NK-92 (cell line): ENCODE data around the gene PGA4.
"Not testable (repeated sequence)": the region's sequence is repeated elsewhere in the genome, so short reads cannot be mapped to it uniquely, and the experiment has no call there.

Experiments
- DNase-seq: peaks from one replicate; lab custom pipeline; 2025; ENCODE audit not compliant: unreplicated experiment; lab: John Stamatoyannopoulos, UW

PGA4 gene

DNA sequence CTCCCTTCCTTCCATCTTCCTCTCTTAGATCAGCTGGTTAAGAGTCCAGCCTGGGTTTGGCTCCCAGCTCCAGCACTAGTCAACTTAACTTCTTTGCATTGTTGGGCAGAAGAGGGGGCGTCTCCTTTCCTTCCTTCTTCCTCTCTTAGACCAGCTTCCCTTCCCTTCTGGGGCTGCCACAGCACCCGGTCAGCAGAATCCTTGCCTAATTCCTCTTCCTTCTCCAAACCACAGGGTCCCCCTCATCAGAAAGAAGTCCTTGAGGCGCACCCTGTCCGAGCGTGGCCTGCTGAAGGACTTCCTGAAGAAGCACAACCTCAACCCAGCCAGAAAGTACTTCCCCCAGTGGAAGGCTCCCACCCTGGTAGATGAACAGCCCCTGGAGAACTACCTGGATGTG is 18.3 kb upstream of the PGA4 start:
- not testable (repeated sequence) for DNase-seq

DNA sequence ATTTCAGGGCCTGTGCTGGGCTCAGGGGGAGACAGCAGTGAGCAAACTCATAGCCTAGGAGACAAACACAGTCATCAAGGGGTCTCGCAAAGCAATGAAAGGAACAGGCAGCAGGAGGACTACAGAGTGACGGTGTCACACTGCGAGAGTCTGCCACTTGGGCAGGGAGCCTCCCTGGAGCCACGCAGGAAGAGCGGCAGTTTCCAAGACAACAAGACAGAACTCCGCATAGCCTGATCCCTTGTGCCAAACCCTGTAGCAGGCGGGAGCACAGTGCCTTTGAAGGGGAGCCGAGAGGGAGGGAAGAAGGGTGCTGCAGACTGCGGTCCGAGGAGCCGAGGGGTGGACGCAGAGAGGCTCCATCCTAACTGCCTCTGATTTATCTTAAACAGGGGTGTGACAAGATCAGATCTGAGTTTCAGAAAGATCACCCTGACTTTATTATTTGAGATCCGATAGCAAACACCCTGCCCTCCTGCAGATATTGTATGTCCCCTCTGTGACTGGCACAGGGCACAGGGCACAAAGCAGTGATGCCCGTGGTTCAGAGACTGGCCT is 17.6 kb upstream of the PGA4 start:
- DNase-seq = not testable (repeated sequence)

- DNase-seq = not testable (repeated sequence)
These were observed 14.4 kb upstream of the PGA4 start for GRCh38 chr11:61207636-61208310.

DNA sequence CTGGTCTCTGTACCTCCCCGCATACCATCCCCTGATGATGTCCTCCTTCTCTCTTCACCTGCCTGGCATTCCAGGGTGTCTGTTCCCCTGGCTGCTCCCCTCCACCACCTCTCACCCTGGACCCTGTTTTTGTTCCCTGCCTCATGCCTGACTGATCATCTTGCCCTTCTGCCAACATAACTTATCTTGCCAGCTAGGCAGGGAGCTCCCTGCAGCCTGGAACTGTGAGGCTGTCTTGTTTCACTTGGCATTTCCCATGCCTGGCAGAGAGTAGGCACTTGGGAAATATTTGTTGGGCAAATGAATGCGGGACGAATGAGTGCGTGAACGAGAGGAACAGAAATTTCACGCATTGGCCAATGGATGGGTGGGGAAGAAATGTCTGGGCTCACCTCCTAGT is 11.5 kb upstream of the PGA4 start:
- DNase-seq = not testable (repeated sequence)

GRCh38 chr11:61211327-61211952 is 10.7 kb upstream of the PGA4 start:
- not testable (repeated sequence) for DNase-seq

DNA sequence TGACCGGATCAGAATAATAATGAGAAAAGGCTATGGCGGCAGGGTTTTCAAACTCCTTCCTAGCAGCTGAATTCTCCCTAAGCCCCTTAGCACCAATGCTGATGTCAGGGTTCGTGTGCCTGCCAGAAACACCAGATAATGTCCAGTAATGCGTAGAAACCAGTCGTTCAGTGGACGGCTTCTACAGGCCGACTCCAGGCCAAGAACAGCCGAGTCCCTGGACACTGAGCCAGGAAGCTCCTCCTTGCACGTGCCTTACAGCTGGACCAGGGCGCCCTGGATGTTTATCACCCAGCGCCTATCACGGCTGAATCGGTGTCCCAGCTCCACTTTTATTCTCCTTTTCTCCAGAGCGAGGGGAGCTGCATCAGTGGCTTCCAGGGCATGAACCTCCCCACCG is 9.9 kb upstream of the PGA4 start:
- DNase-seq = not testable (repeated sequence)

DNA sequence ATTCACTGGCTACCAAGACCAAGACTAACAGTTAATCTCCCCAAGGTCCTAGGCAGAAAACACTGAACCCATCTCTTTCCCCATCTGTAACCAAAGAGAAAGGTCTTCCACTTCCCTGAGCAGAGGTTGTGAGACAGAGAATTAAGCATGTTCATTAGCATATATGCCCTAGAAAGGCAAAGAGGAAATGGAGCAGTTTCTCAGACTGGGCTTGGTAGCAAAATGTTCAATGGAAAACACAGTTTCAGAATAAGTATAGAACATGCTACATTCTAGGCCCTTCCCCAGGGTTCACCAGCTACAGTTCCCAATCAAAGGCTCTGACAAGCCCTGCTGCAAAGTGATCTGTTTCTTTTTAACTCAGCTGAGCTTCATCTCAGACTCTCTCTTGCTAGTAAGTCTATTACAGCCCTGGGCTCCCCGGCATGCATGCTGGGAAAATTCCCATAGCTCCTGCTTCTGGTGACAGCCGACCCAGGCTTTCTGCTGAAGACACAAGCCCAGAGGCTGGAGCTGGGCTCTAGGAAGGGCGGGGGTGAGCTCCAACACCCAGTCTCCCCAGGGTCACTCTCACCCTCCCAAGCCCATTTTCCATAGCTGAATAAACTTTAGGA is 8.3 kb upstream of the PGA4 start:
- not testable (repeated sequence) for DNase-seq

- DNase-seq = not testable (repeated sequence)
These were observed 3.8 kb upstream of the PGA4 start for GRCh38 chr11:61218306-61218705.

DNA sequence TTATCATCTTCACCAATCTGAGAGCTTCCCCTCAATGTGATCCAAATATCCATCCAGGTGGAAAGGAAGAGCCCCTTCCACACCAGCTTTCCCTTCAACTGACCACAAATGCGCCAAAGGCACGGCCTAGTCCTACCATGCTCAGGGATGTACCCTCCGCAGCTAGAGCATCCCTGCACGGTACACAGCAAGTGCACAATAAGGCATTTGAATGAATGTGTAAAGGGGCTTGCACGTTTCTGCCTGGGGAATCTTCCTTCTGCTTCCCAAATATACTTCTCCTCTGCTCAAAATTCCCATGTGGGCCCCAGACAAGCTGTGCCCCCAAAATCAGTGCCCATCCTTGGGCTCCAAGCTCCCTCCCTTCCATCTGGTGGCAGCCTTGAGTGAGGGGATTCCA is 3.1 kb upstream of the PGA4 start:
- not testable (repeated sequence) for DNase-seq

- not testable (repeated sequence) for DNase-seq
These were observed 545 bp downstream of the PGA4 start for GRCh38 chr11:61222692-61223091.

- DNase-seq = not testable (repeated sequence)
These were observed 4.5 kb downstream of the PGA4 start for GRCh38 chr11:61226457-61227137.

- DNase-seq = not testable (repeated sequence)
These were observed 7.3 kb downstream of the PGA4 start for GRCh38 chr11:61229458-61229857.

DNA sequence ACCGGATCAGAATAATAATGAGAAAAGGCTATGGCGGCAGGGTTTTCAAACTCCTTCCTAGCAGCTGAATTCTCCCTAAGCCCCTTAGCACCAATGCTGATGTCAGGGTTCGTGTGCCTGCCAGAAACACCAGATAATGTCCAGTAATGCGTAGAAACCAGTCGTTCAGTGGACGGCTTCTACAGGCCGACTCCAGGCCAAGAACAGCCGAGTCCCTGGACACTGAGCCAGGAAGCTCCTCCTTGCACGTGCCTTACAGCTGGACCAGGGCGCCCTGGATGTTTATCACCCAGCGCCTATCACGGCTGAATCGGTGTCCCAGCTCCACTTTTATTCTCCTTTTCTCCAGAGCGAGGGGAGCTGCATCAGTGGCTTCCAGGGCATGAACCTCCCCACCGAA is 8.9 kb downstream of the PGA4 start:
- DNase-seq = not testable (repeated sequence)

DNA sequence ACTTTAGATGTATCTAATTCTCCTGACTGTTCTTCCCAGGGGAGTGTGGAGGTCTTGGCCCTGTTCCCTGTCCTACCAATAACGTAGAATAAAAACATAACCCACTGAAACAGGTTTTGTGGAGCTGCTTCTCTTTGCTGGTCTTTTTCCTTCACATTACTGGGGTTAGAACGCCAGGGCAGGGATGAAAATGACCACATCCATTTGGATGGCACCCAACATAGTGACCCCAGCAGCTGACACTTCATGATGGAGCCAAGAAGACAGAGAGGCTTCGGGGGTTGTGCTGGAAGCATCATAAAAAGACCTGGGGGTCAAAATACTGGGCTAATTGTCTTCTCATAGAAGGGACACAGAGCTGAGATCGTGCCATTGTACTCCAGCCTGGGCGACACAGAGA is 9.4 kb downstream of the PGA4 start:
- not testable (repeated sequence) for DNase-seq

DNA sequence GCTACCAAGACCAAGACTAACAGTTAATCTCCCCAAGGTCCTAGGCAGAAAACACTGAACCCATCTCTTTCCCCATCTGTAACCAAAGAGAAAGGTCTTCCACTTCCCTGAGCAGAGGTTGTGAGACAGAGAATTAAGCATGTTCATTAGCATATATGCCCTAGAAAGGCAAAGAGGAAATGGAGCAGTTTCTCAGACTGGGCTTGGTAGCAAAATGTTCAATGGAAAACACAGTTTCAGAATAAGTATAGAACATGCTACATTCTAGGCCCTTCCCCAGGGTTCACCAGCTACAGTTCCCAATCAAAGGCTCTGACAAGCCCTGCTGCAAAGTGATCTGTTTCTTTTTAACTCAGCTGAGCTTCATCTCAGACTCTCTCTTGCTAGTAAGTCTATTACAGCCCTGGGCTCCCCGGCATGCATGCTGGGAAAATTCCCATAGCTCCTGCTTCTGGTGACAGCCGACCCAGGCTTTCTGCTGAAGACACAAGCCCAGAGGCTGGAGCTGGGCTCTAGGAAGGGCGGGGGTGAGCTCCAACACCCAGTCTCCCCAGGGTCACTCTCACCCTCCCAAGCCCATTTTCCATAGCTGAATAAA is 10.5 kb downstream of the PGA4 start:
- not testable (repeated sequence) for DNase-seq

- not testable (repeated sequence) for DNase-seq
These were observed 15.0 kb downstream of the PGA4 start for GRCh38 chr11:61237130-61237529.

GRCh38 chr11:61240288-61240687 is 18.1 kb downstream of the PGA4 start:
- not testable (repeated sequence) for DNase-seq

GRCh38 chr11:61240875-61241274 is 18.7 kb downstream of the PGA4 start, which contains the start of gene PGA5:
Gene PGA5, plus strand, starts transcription at chr11:61241175. Its CDS starts 52 bp downstream, at chr11:61241227.
- DNase-seq = not testable (repeated sequence)

DNA sequence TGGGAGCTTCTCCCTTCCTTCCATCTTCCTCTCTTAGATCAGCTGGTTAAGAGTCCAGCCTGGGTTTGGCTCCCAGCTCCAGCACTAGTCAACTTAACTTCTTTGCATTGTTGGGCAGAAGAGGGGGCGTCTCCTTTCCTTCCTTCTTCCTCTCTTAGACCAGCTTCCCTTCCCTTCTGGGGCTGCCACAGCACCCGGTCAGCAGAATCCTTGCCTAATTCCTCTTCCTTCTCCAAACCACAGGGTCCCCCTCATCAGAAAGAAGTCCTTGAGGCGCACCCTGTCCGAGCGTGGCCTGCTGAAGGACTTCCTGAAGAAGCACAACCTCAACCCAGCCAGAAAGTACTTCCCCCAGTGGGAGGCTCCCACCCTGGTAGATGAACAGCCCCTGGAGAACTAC is 19.4 kb downstream of the PGA4 start:
- not testable (repeated sequence) for DNase-seq

DNA sequence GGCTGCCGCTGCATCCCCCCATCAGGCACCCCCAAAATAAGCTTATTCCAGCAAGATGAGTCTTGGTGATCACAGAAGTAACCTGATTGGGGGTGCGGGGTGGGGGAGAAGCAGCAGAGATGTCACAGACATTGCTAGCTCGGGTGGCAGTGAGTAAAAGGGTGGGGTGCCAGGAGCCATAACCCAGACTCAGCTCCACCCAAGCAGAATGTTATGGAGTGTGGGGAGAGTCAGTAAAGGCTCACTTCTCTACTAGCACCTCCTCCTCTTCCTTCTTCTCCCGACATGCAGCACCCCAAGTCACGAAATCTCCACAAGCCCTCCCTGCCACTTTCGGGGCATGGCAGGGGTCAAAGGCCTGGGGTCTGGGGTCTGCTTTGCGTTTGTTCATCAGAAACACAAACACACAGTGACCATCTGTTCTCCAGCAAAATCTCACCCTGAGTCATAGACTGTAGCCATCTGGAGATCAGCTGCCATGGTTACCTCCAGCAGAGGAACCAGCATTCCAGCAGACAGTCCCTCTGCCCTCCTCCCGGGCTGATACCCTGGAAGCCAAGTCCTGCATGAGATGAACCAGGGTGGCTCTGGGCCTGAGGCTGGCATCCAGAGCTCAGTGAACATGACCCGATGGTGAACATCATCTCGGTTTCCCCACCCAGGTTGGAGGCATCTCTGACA is 23.3 kb downstream of the PGA4 start:
- DNase-seq = not testable (repeated sequence)
